Prostate gland (tissue), 2 donors: ENCODE measurements around the gene SAMSN1. TPM values are rescaled to one million over a fixed set of nuclear protein-coding genes. Genes with fewer than 3 reads are reported as not detected.

ENCODE experiments used
- DNase-seq: peaks from one replicate; pipeline ENCODE4 v3.0.0-alpha.2; 2019; ENCODE audit warnings: low spot score
- H3K27ac ChIP-seq, 2 donors: fragments of 200-600 bp; sonication (generic); 2 replicates each; pipeline ENCODE4 v1.5.1; 2017 to 2019
- H3K27me3 ChIP-seq: fragments of 200-600 bp; sonication (generic); replicated peaks from 2 replicates; pipeline ENCODE4 v1.5.1; 2019; ENCODE audit not compliant: insufficient read depth
- H3K36me3 ChIP-seq, 2 donors: fragments of 200-600 bp; sonication (generic); 1 replicate in 1 of 2; 2 replicates in 1 of 2; pipeline versions ENCODE4 v1.5.1 to v1.8.1; 2017 to 2019
- H3K4me1 ChIP-seq: fragments of 200-600 bp; sonication (generic); replicated peaks from 2 replicates; pipeline ENCODE4 v1.5.1; 2019
- H3K4me3 ChIP-seq, 2 donors: fragments of 200-600 bp; sonication (generic); 2 replicates each; pipeline ENCODE4 v1.5.1; 2017 to 2019
- H3K9me3 ChIP-seq: fragments of 200-600 bp; sonication (generic); 2 replicates; pipeline ENCODE4 v1.5.1; 2017
- CTCF ChIP-seq, 4 experiments: fragments of 200-600 bp in 2 of 4; fragments of 450-650 bp in 2 of 4; sonication (generic) in 2 of 4; IDR thresholded peaks; 1 replicate in 3 of 4; 2 replicates in 1 of 4; pipeline ENCODE4 v1.5.1; 2016 to 2019; ENCODE audit warnings: antibody characterized with exemption in 4 of 4, mild to moderate bottlenecking in 2 of 4, moderate library complexity in 2 of 4
- POLR2A ChIP-seq: fragments of 450-650 bp; IDR thresholded peaks from one replicate; pipeline ENCODE4 v1.6.1; 2016; ENCODE audit warnings: antibody characterized with exemption, mild to moderate bottlenecking
- POLR2AphosphoS5 ChIP-seq: sonication (generic); formaldehyde crosslinking; IDR thresholded peaks from one replicate; pipeline ENCODE4 v1.6.1; 2017; ENCODE audit warnings: antibody characterized with exemption
- WGBS: methylation state at CpG from one replicate; pipeline ENCODE4 v1.1.5; 2018; 5-methylcytosine and 5-hydroxymethylcytosine counted together
- intact Hi-C: fragments of 100-400 bp; cut with DNase I; formaldehyde crosslinking; loops from one replicate; pipeline ENCODE4 v1.14.2; 2022
- total RNA-seq, 2 donors: library from RNA; depleted of rRNA; stranded (reverse); fragments of >200 nt; gene quantifications; one replicate each; pipeline ENCODE4 v1.1.0, GENCODE V29; 2016

The SAMSN1 gene
- total RNA-seq, 2 donors from 2014 or later, result 1.1 TPM

DNA sequence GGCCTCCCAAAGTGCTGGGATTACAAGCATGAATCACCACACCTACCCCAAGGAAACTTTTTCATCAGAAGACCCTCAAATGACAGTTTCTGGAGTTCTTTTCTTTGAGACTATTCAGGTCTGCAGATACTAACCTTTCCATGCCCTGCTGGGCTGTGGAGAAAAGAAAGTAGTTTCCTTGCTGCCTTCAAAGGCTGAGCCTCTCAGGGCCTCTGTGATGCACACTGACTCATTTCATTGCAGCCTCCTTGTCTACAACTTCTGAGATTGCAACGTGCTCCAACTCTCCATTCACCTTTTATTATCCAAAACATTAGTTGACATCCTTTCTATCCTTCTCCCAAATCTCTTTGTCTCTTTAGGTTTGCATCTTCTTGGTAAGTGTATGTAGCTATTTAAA is 8.8 kb upstream of the SAMSN1 start:
- Histone ChIP-seq H3K4me3 (no peak overlapping the region), H3K27ac (no peak overlapping the region), H3K9me3 (no peaks in the 10 kb centered on the region), H3K27me3 (no peaks in the 10 kb centered on the region), H3K36me3 (no peaks in the 10 kb centered on the region), H3K4me1 (no peaks in the 10 kb centered on the region)
- intact Hi-C loops, result no loop called here
- no peak for TF ChIP-seq CTCF (IDR thresholded peaks at IDR 0.05)
- no peak for TF ChIP-seq POLR2AphosphoS5
- 48% methylated on average over 1 of the region's 1 CpG for WGBS
- no peak for DNase-seq

DNA sequence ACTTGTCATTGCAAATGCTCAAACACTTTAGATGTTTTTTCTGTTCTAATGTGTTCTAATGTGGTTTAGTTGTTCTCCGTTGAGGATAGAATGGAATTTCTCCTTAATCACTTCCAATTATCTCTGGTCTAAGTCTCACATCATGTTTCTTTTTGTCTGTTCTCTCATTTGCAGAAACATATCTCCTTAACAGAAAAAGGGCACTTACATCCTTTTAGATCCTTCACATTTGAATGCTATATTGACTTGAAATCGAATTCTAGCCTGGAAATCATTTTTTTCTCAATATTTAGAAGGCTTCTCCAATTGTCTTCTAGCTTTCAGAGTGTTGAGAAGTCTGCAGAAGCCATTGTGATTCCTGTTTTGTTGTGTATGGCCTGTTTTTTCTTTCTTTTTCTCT is 7.3 kb upstream of the SAMSN1 start:
- WGBS, result 87% methylated on average over 2 of the region's 2 CpGs
- no peaks in the 10 kb centered on the region for H3K4me1 ChIP-seq
- intact Hi-C loops, result no loop called here
- no peaks in the 10 kb centered on the region for H3K9me3 ChIP-seq
- no peak overlapping the region for H3K27ac ChIP-seq
- no peak for DNase-seq
- H3K4me3 ChIP-seq, result no peak overlapping the region
- TF ChIP-seq CTCF (IDR thresholded peaks at IDR 0.05), result no peak
- no peak for TF ChIP-seq POLR2A
- TF ChIP-seq POLR2AphosphoS5, result no peak
- H3K36me3 ChIP-seq, result no peaks in the 10 kb centered on the region
- no peaks in the 10 kb centered on the region for H3K27me3 ChIP-seq

DNA sequence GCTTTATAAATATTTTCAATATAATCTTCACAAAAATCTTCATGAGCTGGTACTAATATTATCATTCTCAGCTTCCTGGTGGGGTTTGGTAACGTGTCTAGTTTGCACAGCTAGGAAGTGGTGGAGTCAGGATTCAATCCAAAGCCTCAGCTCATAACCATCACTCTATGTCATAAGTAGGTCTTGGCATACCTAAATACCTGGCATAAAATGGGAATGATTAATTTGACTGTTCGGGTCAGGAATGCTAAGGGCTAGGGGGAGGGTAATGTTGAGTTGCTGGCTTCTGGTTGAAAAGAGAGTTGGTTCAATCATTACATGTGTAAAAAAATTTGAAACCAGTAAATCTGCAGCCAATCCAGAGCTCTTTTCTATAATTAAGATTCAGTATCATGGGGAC is 5.6 kb upstream of the SAMSN1 start:
- no peak for TF ChIP-seq POLR2A
- no peak for TF ChIP-seq POLR2AphosphoS5
- Histone ChIP-seq H3K27ac (no peak overlapping the region), H3K27me3 (no peaks in the 10 kb centered on the region), H3K36me3 (no peaks in the 10 kb centered on the region), H3K4me1 (no peaks in the 10 kb centered on the region), H3K9me3 (no peaks in the 10 kb centered on the region), H3K4me3 (no peak overlapping the region)
- intact Hi-C loops, result no loop called here
- 77% methylated on average over 2 of the region's 2 CpGs for WGBS
- DNase-seq, result no peak

DNA sequence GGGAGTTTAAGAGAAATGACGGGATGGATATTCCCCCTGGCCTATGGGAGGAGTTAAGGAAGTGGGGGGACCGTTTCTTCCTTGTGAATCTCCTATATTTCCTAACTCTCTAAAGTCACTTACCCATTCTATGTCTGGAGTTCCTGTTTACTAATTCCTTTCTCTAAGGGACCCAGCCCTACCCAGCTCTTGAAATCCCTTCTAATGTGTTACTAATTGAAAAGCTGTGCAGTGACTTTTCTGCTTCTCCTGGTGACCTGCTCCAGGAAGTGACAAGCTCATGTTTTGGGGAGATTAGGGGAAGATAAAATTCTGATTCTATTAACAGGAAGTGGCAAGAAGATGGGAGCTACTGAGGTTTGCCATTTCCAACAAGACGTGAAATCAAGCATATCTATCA is 4.0 kb upstream of the SAMSN1 start:
- H3K27me3 ChIP-seq, result no peaks in the 10 kb centered on the region
- intact Hi-C loops, result no loop called here
- H3K36me3 ChIP-seq, result no peaks in the 10 kb centered on the region
- no peak overlapping the region for H3K27ac ChIP-seq
- no peak overlapping the region for H3K4me3 ChIP-seq
- DNase-seq, result no peak
- WGBS, result 73% methylated on average over 3 of the region's 3 CpGs
- no peaks in the 10 kb centered on the region for H3K4me1 ChIP-seq
- TF ChIP-seq POLR2AphosphoS5 (no peak), POLR2A (no peak), CTCF (IDR thresholded peaks at IDR 0.05) (no peak)
- H3K9me3 ChIP-seq, result no peaks in the 10 kb centered on the region

DNA sequence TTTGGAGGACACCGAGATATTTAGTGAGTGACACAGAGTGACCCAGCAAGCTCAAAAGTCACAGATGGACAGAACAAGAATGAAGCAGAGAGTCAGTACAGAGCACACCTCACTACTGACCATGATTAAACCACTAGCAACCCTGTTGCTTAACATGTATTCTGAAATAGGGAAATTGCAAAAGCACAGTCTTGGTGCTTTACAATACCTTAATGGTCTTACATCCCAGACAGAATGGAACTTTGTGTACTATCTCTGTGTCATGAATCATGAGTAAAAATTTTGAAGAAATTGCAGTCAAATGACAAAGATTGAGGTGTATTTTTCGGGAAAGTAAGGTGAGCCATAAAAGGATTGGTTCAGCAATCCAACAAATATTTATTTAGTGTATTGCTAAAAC is 2.7 kb upstream of the SAMSN1 start:
- no peaks in the 10 kb centered on the region for H3K27me3 ChIP-seq
- TF ChIP-seq CTCF (IDR thresholded peaks at IDR 0.05) (no peak), POLR2A (no peak)
- no peak for DNase-seq
- H3K4me1 ChIP-seq, result no peaks in the 10 kb centered on the region
- no peaks in the 10 kb centered on the region for H3K9me3 ChIP-seq
- no peak overlapping the region for H3K27ac ChIP-seq
- 74% methylated on average over 2 of the region's 2 CpGs for WGBS
- no peaks in the 10 kb centered on the region for H3K36me3 ChIP-seq
- intact Hi-C loops, result no loop called here
- H3K4me3 ChIP-seq, result no peak overlapping the region
